Uterus (tissue), 2 donors: Measurements from ENCODE around the gene CDK5R2.

Source experiments
- CTCF ChIP-seq, 4 experiments: fragments of 200-600 bp in 2 of 4; fragments of 450-650 bp in 2 of 4; sonication (generic) in 2 of 4; IDR thresholded peaks; one replicate each; pipeline ENCODE4 v1.5.1; 2016 to 2019; ENCODE audit warnings: antibody characterized with exemption in 4 of 4, mild to moderate bottlenecking in 2 of 4, moderate library complexity in 1 of 4
- POLR2A ChIP-seq, 2 donors: fragments of 450-650 bp; IDR thresholded peaks; one replicate each; pipeline ENCODE4 v1.6.1; 2016; ENCODE audit warnings: antibody characterized with exemption in 2 of 2, mild to moderate bottlenecking in 1 of 2, moderate library complexity in 1 of 2

- TF ChIP-seq CTCF (IDR thresholded peaks at IDR 0.05), result no peak
- no peak for TF ChIP-seq POLR2A (IDR thresholded peaks at IDR 0.05)
These were observed 39.0 kb downstream of the CDK5R2 start for GRCh38 chr2:218998414-218999002.
